ENCODE measurements around the gene C10orf71.

The C10orf71 gene

GRCh38 chr10:49344840-49345239, 45.9 kb downstream of the C10orf71 start:
- DNase-seq: no peak

DNA sequence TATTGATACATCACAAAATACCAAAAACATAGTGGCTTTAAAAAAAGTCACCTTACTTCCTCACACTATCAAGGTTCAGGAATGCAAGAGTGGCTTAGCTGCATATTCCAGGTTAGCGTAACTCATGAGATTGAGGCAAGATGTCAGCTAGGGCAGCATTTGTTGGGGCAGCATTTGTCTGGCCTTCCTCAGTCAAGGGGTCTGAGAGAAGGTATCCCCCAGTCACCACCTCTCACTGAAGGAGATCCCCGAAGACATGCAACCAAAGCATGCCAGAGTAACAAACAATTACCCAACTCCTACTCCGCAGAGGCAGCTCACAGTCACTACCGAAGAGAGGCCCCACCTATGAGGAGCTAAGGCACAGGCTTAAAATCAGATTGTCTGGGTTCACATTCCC, 48.4 kb downstream of the C10orf71 start:
- DNase-seq: no peak

DNA sequence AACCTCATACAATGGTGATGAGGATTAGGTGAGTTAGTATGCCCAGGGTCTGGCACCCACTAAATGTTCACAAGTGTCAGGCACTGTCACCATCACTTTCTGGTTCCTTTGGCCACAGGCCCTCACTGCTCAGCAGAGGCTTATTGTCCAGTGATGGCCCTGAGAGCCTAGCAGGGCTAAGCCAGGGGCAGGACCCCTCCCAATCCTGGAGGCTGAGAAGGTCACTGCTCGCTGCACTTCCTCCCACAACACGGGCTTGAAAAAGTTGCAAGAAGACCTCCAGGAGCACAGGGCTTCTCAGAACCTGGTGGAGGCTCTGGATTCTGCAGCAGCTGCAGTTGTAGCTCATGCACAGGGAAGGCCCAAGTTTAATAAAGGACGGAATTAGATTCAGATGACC, 48.9 kb downstream of the C10orf71 start:
- no peak for DNase-seq

DNA sequence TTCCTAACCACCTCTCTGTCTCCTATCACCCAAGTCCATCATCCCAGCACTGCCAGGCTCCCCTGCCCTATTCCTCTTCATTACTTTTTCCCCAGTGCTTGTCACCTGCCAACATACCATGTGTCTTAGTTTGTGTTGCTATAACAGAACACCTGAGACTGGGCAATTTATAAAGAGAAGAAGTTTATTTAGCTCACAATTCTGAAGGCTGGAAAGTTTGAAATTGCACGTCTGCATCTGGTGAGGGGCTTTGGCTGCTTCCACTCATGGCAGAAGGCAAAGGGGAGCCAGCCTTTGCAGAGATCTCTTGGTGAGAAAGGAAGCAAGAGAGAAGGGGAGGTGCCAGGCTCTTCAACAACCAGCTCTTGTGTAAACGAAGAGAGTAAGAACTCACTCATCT, 49.6 kb downstream of the C10orf71 start:
- no peak for DNase-seq

- DNase-seq: no peak
Observed at GRCh38 chr10:49349390-49349789, 50.4 kb downstream of the C10orf71 start.

DNA sequence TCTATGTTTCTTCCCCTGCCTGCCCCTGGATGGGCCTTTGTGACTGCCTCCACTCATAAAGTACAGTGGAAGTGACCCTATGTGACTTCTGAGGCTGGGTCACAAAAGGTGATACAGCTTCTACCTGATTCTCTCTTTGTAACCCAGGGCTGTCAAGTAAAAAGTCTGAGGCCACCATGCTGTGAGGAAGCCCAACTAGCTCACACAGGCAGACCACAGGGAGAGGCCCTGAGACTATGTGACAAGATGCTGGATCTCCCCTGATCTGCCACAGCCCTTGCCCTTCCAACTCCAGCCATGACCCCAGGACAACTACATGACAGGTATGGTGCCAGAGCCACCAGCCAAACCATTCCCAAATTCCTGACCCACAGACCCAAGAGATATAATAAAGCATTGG, 51.2 kb downstream of the C10orf71 start:
- no peak for DNase-seq

DNA sequence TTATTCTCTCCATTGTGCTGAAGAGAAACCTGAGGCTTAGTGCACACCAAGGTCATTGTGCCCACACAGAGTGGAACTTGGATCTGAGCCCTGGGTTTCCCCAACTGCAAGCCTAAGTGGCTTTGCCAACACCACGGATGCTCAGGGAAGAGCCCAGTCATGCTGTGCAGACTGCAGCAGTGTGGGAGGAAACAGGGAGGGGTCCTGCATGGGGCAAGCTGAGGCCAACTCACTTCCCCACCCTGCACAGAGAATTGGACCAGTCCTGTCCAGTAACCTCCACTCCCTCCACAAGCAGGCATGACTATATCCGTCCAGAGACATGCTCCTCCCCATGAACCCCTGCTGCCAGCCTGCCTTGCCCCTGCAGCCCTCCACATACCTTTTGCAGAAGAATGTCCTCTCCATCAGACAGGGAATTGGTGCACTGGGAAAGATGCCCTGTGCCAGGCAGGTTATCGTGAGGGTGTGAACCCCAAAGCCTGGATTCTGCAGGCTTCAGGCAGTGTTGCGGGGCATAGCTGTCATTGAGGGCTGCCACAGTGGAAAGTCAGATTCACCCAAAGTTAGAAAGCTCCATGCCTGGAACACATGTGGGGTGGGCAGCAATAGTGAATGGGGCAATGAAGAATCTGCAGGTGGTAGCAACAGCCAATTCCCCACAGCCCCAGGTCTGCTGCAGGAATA, 52.0 kb downstream of the C10orf71 start:
- no peak for DNase-seq

DNA sequence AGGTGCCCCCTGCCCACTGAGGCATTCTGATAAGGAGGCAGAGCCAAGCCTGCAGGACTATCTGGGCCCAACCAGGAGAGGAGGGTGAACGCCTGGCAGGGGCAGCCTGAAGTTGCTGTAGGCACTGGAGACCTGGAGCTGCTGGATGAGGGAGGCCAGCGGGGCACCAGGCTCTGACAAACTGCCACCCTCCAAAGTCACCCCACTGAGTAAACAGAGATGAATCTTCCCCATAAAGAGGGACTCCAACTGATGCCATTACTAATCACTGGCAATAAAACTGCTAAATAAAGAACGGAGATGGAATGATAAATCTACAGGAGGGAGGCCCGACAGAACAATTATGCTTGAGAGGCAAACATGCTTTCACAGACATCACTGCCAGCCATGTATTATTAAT, 52.7 kb downstream of the C10orf71 start:
- DNase-seq: no peak

GRCh38 chr10:49352323-49352722, 53.4 kb downstream of the C10orf71 start:
- no peak for DNase-seq

DNA sequence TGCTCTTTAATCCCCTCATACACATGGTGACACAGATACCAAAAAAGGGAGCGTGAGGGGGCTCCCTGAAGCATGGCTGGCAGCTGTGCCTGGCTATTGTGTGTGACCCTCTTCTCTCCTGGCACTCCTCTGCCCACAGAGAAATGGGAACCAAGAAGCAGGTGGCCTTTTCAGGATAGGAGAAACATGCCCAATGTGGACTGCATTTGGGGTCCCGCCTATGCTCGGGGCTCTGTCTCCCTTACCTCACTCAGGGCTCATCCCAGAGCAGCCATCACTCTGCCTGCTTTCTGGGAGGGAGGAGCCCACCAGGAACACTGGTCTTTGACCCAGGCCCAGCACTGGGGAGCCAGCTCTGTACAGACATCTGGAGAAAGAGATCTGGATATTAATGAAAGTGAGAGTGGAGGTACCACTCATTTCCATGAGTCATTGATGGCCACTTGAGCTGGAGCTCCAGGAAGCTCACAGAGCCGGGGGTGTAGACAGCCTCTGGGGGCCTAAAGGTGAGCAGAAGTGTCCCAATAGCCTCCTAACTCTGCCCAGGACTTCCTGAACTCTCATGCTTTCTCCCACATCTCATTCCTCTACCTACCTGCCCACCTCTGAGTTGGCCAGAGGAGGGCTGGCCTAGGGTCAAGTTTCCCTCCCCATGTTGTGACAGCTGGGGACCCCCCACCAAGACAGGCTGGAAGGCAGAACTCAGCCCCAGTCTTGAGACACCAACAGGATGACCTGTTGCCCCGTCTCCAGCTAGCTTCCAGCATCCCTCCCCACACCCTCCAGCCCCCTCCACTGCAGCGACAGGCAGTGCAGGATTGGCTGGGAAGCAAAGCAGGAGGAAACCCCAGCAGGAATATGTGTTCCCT, 54.3 kb downstream of the C10orf71 start:
- no peak for DNase-seq

DNA sequence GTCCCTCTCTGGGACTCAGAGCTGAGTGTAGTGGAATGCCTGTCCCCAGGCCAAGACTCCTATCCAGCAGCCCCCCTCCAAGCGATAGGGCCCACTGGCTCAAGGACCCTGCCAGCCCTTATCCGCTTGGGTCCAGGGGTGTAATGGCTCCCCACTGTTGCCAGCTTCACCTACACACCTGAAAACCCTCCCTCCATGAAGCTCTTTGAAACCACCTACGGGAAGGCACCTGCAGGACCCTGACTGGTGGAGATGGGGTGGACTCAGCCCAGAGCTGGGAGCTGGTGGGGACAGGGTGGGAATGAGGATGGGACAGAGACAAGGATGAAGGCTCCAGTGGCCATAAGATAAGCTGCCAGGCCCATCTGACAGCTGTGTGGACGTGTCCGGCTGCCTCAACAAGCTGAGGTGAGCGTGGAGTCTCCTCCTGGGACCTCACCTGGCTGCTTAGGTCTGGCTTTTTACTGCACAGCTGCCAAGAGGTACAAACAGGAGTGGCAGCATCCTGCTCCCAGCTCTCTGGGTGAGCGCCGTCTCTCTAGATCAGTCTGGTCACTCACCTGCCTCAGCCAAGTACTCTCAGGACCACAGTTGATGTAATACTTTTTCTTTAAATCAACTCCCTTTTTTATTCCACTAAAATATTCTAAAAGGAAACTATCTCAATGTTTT, 55.1 kb downstream of the C10orf71 start:
- DNase-seq: no peak

DNA sequence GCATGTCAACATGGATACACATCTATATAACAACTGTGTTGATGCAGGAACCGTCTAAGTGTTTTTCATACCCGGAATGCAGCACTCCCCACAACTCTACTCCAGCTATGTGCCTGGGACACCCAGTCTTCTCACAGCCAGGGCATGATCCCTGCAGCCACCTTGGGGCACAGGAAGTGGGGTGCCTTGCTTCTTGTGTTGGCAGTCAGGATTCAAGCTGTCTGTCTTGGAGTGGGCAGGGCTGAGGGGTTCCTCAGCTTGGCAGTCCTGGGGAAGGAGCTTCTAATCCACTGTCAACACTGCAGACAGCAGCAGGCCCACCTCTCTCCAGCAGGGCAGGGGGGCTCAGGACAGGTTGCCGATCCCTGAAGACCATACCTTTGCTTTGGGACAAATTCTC, 55.6 kb downstream of the C10orf71 start:
- no peak for DNase-seq

GRCh38 chr10:49355221-49355620, 56.3 kb downstream of the C10orf71 start:
- DNase-seq: no peak

- no peak for DNase-seq
Observed at GRCh38 chr10:49356181-49356580, 57.2 kb downstream of the C10orf71 start.

DNA sequence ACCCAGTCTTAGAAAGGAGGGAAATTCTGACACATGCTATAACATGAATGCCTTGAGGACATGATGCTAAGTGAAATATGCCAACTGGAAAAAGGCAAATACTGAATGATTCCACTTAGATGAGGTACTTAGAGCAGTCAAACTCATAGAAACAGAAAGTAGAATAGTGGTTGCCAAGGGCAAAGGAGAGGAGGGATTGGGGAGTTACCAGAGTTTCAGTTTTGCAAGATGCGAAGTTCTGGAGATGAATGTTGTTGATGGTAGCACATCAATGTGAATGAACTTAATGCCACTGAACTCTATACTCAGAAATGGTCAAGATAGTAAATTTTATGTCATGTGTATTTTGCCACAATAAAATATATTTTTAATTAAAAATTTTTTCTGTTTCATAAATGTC, 58.0 kb downstream of the C10orf71 start:
- DNase-seq: no peak

GRCh38 chr10:49357910-49358309, 58.9 kb downstream of the C10orf71 start:
- DNase-seq: no peak

DNA sequence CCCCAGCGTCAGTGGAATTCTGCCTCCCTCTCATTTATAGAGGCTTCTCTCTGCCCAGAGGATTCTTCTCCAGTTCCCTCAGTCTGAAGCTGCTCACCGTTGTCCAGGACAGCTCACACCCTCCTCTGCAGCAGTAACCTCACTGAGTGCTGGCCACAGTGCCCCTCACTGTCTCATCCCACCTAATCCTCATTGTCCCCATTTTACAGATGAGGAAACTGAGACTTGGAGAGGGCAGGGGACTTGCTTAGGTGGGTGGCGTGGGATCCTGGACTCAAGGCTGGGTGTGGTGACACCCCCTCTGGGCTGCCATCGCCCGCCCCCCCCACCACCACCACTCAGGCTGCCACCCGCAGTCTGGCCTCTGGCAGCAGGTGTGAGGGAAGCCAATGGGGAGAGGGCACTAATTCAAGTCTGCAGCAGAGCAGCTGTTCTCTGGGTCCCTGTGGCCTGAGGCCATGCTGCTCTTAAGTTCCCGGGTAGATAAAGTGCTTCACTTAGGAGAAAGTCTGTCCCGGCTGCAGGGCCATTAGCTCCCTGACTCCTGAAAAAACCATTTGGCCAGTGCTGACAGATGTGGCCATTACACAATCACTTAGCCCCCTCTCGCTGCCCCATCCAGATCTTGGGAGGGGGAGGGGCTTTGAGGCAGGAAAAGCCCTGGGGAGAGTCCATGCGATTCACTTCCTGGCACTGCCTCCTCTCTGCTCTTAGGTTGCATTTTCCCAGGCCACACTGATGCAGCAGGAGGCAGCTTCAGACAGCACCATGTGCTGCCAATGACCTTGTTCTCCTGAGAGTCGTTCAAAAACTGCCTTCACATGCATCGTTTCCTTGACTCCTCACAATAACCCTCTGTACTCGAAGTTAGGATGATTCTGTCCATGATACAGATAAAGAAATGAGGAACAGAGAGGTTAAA, 60.6 kb downstream of the C10orf71 start:
- no peak for DNase-seq

DNA sequence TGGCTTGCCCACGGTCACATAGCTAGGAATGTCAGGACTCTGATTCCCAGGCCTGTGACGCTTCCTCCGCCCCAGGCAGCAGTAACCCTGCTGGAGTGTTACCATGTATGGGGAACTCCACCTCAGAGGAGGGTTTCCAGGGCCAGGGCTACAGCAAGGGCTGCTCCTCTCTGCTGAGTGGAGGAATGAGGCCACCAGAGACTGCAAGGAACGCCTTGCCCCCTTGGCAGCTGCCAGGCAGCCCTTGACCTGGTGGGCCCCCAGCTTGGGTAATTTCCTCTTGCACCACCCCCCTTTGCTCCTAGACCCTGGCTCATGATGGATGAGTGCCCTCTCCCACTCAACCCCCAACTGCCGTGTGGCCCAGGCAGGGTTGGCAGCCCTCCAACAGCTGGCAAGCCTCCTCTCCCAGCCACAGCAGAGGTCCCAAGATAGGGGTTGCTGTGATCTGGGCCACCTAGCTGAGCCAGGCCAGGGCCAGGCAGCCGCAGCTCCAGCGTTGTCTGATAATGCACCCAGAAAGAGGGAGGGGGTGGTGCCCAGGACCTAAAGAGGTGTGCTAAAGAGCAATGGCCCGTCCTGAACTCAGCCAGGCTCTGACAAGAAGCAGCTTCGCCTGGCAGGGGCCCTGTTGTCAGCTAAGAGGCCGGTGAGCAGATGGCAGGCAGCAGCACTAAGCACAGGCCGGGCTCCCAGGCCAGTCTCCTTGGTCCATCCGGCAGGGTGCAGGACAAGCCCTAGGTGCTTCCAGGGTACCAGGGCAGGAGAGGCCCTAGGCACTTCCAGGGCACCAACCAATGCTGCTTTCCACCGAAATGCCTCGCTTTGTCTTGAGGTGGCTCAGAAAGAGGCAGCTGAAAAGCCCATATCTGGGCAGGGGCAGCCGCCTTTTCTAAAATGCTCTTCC, 61.6 kb downstream of the C10orf71 start:
- DNase-seq: no peak

DNA sequence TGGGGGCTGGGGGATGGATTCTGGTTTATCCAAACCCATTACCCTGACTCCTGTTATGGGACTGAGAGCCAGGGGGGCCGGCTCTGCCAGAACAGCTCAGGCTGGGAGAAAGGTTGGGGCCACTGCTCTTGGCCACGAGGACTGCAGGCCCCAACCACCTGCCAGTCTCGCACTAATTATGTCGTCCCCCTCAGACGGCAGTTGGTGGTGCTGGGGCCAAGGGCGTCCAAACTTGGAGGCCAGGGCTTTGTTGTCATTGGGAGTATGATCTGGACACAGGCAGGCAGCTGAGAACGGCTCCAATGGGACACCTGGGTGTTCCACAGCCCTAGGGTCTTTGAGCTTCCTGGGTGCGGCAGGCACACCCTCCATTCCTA, 62.2 kb downstream of the C10orf71 start:
- DNase-seq: no peak

DNA sequence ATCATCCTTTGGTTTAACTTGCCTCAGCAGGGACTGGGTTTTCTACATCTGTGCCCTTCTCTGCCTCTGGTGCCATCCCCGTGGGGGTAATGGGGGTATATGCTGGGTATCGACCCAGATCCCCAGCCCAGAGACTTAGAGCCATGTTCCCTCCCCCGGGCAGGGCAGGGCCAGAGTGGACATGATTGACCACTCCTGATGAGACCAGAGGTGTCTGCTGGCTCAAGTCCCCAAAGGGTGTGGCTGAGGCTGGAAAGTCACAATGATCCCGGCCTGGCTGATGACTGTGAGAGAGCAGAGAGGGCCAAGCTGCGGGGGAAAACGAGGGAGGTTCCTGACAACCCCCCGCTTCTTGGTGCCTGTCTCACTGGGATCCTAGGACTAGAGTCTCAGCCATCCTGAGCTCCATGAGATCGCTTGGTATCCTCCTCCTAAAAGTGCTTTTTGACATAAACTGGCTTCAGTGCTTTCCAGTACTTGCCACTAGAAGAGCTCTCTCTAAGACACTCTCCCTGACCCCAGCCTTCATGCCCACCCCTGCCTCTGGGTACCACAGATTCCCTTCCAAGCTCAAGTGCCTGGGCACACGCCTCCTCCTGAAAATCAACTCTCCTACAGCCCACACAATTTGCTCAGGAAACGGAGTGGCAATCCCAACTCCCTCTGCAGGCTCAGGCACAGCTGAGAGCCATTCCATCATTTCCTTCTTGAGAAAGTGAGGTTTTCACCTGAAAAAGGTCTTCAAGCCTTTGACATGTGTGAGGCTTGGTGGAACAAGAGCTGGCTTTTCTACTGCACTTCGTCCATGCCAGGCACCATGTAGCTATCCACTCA, 63.0 kb downstream of the C10orf71 start:
- no peak for DNase-seq

Measured in activated T-cell treated with anti-CD3 and anti-CD28 coated beads for 4 hours (primary cell).